ENCODE results near the gene CEP85L.

The CEP85L gene

DNA sequence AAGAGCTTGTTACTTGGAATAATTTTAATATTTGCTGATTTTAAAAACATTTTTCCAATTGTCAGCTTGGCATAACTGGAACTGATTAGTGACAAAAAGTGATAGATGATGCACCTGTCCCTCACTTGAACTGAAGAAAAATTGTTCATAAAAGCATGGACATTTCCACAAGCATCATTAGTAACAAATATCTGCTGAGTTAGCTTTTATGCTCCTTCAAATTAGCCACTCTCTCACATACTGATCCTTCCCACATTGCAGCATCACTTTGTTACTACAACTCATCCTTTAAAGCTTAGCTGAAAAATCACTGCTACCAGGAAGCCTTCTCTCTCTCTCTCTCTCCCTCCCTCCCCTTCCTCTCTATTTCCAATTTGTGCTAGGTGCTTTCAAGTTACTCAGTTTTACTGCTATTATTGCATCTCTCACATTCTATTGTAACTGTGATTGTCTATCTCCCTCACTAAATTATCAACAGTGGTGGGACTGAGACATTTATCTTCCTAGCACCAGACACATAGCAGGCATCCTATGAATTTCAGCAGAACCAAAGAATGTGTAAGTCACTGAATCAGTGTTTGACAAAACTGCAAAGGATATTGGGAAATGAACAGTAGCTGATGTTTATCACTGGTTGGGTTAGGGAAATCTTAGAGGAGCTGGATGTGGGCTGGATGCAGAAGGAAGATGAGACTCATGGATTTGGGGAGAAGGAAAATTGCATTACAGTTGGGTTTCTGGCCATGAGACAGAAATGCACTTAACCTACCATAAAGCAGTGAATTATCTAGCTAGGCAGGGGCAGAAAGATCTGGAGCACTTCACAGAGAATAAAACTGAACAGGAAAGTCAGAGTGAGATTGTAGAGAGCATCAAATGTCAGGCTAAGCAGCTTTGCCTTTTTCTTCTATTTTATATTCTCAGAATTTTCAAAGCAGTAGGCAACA, 231.7 kb downstream of the CEP85L start:
- DNase-seq (ENCODE audit: low read depth in 2 of 2), result no peak

All from stimulated activated CD8-positive, alpha-beta memory T cell treated with anti-CD3 and anti-CD28 coated beads, Interleukin-15, amount 100 ng/mL, for 48 hours (primary cell).